ENCODE data around the gene VWA5A.

Gene VWA5A

GRCh38 chr11:124170801-124171586 lies 55.7 kb downstream of the VWA5A start:
- TF ChIP-seq CTCF (IDR thresholded peaks at IDR 0.05; ENCODE audit: extremely low read depth, missing control alignments): no peak
- DNase-seq (ENCODE audit: low spot score): no peak

GRCh38 chr11:124172101-124172500 lies 56.9 kb downstream of the VWA5A start:
- no peak for TF ChIP-seq CTCF (IDR thresholded peaks at IDR 0.05; ENCODE audit: extremely low read depth, missing control alignments)
- DNase-seq (ENCODE audit: low spot score): no peak

- DNase-seq (ENCODE audit: low spot score): no peak
- no peak for TF ChIP-seq CTCF (IDR thresholded peaks at IDR 0.05; ENCODE audit: extremely low read depth, missing control alignments)
These were observed 57.3 kb downstream of the VWA5A start for GRCh38 chr11:124172599-124172998.

GRCh38 chr11:124174001-124174583 lies 58.8 kb downstream of the VWA5A start:
- TF ChIP-seq CTCF (IDR thresholded peaks at IDR 0.05; ENCODE audit: extremely low read depth, missing control alignments): no peak
- DNase-seq (ENCODE audit: low spot score): no peak

- no peak for TF ChIP-seq CTCF (IDR thresholded peaks at IDR 0.05; ENCODE audit: extremely low read depth, missing control alignments)
- no peak for DNase-seq (ENCODE audit: low spot score)
These were observed 61.9 kb downstream of the VWA5A start for GRCh38 chr11:124176925-124177715.

- TF ChIP-seq CTCF (IDR thresholded peaks at IDR 0.05; ENCODE audit: extremely low read depth, missing control alignments): no peak
These were observed 64.1 kb downstream of the VWA5A start for GRCh38 chr11:124179310-124179709.

GRCh38 chr11:124183068-124183467 lies 67.8 kb downstream of the VWA5A start, which contains the start of gene OR10D3:
Gene OR10D3, plus strand, starts transcription at chr11:124183345. Its CDS starts 1,925 bp downstream, at chr11:124185270.
- TF ChIP-seq CTCF (IDR thresholded peaks at IDR 0.05; ENCODE audit: extremely low read depth, missing control alignments): no peak
- DNase-seq (ENCODE audit: low spot score): no peak

More at GRCh38 chr11:124179310-124179709, 64.1 kb downstream of the VWA5A start:
- no peak for DNase-seq (ENCODE audit: low spot score)

Measured in GM20000 (cell line).